Activated T-cell treated with anti-CD3 and anti-CD28 coated beads, Interleukin-2, amount 50 U/mL, for 4 hours (primary cell): Measurements from ENCODE around the gene FFAR3. TPM values are rescaled to one million over a fixed set of nuclear protein-coding genes. Genes with fewer than 3 reads are reported as not detected.

Experiments used
- ATAC-seq, 2 donors: fragments of 200-7000 bp; cut with Tn5 transposase; one replicate each; pipeline ENCODE4 v1.10.0; 2021
- DNase-seq: peaks from one replicate; pipeline ENCODE4 v3.0.0-alpha.2; 2020
- H3K27me3 Mint-ChIP-seq: one replicate; pipeline ENCODE4 v1.8.0; 2021; ENCODE audit warnings: low read depth, mixed read lengths
- H3K36me3 Mint-ChIP-seq: one replicate; pipeline ENCODE4 v1.8.0; 2022; ENCODE audit warnings: mixed read lengths; ENCODE audit not compliant: insufficient read depth
- H3K4me1 Mint-ChIP-seq: one replicate; pipeline ENCODE4 v1.8.0; 2021; ENCODE audit warnings: low read depth, mixed read lengths
- H3K4me3 Mint-ChIP-seq: one replicate; pipeline ENCODE4 v1.8.0; 2021; ENCODE audit warnings: mild to moderate bottlenecking, moderate library complexity, mixed read lengths
- H3K9me3 Mint-ChIP-seq: one replicate; pipeline ENCODE4 v1.8.0; 2021; ENCODE audit warnings: mixed read lengths
- total RNA-seq, 3 donors: library from RNA; stranded (reverse); gene quantifications; one replicate each; pipeline ENCODE4 v1.2.1, GENCODE V29; 2021

Gene FFAR3
- total RNA-seq, 3 donors from 2014 or later, result 0.30 to 0.91 (median 0.61) TPM

DNA sequence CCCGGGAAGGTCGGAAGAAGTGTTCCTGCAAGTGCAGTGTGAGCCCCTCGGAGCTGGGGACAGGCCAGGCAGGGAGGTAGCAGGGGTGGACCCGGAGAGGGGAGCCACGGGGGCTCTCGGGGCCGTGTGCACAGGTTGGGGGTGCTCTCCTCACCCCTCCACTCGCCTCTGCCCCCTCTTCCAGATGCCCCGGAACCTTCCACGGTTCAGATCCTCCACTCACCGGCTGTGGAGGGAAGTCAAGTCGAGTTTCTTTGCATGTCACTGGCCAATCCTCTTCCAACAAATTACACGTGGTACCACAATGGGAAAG lies 20.3 kb upstream of the FFAR3 start:
- H3K4me3 Mint-ChIP-seq, result no peak overlapping the region
- ATAC-seq, result no peak
- no peaks in the 10 kb centered on the region for H3K36me3 Mint-ChIP-seq
- DNase-seq, result no peak
- H3K9me3 Mint-ChIP-seq, result no peaks in the 10 kb centered on the region
- peaks cover 3% of the 10 kb centered on the region for H3K27me3 Mint-ChIP-seq
- peaks cover 11% of the 10 kb centered on the region for H3K4me1 Mint-ChIP-seq

DNA sequence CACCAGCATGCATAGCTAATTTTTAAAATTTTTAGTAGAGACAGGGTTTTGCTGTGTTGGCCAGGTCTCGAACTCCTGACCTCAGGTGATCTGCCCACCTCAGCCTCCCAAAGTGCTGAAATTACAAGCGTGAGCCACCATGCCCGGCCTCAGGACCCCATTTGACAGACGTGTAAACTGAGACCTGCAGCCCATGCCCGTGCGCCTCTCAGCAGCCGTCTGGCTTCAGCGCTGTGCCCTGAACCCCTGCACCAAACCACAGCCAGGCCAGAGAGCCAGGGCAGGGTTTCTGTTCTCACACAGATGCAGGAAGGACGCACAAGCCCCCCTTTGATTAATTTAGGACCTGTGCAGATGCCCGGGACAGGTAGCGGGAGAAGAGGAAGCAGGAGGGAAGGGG lies 17.8 kb upstream of the FFAR3 start:
- Mint-ChIP-seq H3K4me1 (peaks cover 2% of the 10 kb centered on the region), H3K36me3 (no peaks in the 10 kb centered on the region), H3K27me3 (no peaks in the 10 kb centered on the region), H3K4me3 (no peak overlapping the region), H3K9me3 (no peaks in the 10 kb centered on the region)
- DNase-seq (no peak), ATAC-seq (no peak)

DNA sequence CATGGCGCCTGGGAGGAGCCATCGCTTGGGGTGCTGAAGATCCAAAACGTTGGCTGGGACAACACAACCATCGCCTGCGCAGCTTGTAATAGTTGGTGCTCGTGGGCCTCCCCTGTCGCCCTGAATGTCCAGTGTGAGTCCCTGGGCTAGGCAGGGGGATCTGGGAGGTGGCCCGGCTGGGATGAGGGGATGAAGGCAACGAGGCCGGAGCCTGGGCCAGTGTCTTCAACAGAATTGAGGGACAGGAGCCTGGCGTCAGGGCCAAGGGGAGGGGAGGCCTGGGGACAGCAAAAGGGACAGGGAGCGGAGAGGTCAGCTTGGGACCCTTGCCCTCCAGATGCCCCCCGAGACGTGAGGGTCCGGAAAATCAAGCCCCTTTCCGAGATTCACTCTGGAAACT lies 17.3 kb upstream of the FFAR3 start:
- H3K27me3 Mint-ChIP-seq, result no peaks in the 10 kb centered on the region

DNA sequence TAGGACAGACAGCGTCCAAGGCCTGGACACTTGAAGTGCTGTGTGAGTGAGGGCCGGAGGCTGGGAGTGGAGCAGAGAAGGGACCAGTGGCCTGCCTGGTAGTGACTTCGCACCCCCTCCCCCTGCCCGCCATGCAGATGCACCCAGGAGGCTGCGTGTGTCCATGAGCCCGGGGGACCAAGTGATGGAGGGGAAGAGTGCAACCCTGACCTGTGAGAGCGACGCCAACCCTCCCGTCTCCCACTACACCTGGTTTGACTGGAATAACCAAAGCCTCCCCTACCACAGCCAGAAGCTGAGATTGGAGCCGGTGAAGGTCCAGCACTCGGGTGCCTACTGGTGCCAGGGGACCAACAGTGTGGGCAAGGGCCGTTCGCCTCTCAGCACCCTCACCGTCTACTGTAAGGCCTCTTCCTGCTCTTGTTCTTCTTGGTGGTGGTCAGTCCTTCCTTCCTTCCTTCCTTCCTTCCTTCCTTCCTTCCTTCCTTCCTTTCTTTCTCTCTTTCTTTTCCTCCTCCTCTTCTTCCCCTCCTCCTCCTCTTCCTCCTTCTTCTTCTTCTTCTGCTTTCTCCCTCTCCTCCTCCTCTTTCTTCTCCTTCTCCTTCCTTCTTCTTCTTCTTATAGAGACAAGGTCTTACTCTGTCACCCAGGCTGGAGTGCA lies 16.6 kb upstream of the FFAR3 start:
- no peak overlapping the region for H3K4me3 Mint-ChIP-seq
- no peaks in the 10 kb centered on the region for H3K36me3 Mint-ChIP-seq
- H3K4me1 Mint-ChIP-seq, result peaks cover 12% of the 10 kb centered on the region
- H3K27me3 Mint-ChIP-seq, result no peaks in the 10 kb centered on the region
- DNase-seq (no peak), ATAC-seq (no peak)
- H3K9me3 Mint-ChIP-seq, result no peaks in the 10 kb centered on the region

More for the DNA sequence above, 17.3 kb upstream of the FFAR3 start:
- Mint-ChIP-seq H3K4me1 (peaks cover 7% of the 10 kb centered on the region), H3K36me3 (no peaks in the 10 kb centered on the region), H3K9me3 (no peaks in the 10 kb centered on the region), H3K4me3 (no peak overlapping the region)
- DNase-seq, result no peak
- ATAC-seq, result no peak

DNA sequence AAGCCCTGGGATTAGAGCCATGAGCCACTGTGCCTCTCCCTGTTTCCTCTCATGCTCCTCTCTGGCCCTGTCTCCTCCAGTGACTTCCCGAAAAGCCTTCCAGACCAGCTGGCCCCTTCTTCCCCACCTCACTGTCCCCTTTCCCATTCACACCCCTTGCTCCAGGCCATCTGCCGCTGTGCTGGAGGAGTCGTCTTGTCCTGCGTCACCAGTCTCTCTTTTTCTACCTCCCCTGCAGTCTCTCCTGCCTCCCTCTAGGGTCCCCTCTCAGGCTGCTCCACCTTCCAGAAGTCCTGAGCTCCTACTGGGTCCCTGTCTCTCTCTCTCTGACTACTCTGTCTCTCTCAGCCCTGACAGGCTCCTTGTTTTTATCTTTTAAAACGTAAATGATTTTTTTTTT lies 15.8 kb upstream of the FFAR3 start:
- Mint-ChIP-seq H3K36me3 (no peaks in the 10 kb centered on the region), H3K27me3 (no peaks in the 10 kb centered on the region), H3K4me1 (peaks cover 19% of the 10 kb centered on the region), H3K4me3 (no peak overlapping the region), H3K9me3 (no peaks in the 10 kb centered on the region)
- DNase-seq (no peak), ATAC-seq (no peak)

DNA sequence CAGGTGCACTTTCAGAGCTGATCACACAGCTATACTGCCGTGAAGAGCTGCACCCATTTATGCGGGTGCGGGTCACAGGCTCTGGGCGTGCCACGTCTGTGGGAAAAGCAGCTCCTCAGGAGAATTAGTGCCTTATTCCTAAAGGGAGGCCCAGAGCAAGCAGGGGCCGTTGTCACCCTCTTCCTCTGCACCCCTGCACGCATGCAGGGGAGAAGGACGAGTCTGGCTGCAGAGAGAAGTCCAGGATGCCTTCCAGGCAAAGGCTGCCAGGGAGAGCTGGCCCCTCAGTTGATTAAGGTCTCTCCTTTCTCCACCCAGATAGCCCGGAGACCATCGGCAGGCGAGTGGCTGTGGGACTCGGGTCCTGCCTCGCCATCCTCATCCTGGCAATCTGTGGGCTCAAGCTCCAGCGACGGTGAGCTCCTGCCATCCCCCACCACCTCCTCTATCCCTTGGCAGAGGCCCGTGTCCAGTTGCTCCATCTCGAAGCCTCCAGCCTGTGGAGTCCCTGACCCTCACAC lies 13.7 kb upstream of the FFAR3 start:
- H3K4me1 Mint-ChIP-seq, result peaks cover 30% of the 10 kb centered on the region
- H3K9me3 Mint-ChIP-seq, result no peaks in the 10 kb centered on the region
- H3K36me3 Mint-ChIP-seq, result no peaks in the 10 kb centered on the region
- ATAC-seq (no peak), DNase-seq (no peak)
- H3K27me3 Mint-ChIP-seq, result no peaks in the 10 kb centered on the region
- no peak overlapping the region for H3K4me3 Mint-ChIP-seq

DNA sequence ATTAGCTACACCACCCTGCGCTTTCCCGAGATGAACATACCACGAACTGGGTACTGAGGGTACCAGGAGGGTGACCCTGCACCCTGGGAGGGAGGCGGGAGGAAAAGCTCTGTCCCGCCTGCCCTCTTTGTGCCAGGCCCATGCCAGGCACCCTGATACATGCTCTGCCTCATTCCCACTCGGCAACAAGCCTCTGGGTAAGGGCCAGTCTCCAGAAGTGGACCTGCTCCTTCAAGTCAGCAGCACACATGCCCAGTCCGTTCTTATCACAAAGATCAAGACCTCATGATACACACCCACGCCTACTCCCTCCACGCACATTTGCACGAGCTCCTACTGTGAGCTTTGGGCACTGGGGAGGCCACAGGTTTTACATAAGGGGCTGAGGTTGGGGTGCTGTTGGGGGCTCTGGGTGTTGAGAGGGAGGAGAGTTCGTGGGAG lies 12.6 kb upstream of the FFAR3 start:
- Mint-ChIP-seq H3K9me3 (no peaks in the 10 kb centered on the region), H3K27me3 (no peaks in the 10 kb centered on the region), H3K4me1 (peaks cover 30% of the 10 kb centered on the region), H3K36me3 (no peaks in the 10 kb centered on the region), H3K4me3 (peak overlapping the region; percentile 24)
- DNase-seq (no peak), ATAC-seq (no peak)

DNA sequence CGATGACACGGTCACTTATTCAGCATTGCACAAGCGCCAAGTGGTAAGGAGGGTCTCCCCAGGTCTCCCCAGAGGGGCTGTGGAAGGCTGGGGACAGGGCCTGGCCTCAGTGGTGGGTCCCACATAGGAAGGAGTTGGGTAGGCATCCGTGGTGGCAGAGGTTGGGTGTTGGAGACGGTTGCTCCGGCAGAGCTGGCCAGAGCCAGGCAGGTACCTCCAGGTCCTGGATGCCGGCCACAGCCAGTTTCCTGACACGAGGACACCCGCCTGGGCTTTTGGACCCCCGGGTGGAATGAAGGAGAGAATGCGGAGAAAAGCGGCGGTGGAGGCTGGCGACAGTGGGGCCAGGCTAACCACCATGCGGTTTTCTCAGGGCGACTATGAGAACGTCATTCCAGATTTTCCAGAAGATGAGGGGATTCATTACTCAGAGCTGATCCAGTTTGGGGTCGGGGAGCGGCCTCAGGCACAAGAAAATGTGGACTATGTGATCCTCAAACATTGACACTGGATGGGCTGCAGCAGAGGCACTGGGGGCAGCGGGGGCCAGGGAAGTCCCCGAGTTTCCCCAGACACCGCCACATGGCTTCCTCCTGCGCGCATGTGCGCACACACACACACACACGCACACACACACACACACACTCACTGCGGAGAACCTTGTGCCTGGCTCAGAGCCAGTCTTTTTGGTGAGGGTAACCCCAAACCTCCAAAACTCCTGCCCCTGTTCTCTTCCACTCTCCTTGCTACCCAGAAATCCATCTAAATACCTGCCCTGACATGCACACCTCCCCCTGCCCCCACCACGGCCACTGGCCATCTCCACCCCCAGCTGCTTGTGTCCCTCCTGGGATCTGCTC lies 11.8 kb upstream of the FFAR3 start:
- H3K4me1 Mint-ChIP-seq, result peaks cover 30% of the 10 kb centered on the region
- H3K36me3 Mint-ChIP-seq, result no peaks in the 10 kb centered on the region

DNA sequence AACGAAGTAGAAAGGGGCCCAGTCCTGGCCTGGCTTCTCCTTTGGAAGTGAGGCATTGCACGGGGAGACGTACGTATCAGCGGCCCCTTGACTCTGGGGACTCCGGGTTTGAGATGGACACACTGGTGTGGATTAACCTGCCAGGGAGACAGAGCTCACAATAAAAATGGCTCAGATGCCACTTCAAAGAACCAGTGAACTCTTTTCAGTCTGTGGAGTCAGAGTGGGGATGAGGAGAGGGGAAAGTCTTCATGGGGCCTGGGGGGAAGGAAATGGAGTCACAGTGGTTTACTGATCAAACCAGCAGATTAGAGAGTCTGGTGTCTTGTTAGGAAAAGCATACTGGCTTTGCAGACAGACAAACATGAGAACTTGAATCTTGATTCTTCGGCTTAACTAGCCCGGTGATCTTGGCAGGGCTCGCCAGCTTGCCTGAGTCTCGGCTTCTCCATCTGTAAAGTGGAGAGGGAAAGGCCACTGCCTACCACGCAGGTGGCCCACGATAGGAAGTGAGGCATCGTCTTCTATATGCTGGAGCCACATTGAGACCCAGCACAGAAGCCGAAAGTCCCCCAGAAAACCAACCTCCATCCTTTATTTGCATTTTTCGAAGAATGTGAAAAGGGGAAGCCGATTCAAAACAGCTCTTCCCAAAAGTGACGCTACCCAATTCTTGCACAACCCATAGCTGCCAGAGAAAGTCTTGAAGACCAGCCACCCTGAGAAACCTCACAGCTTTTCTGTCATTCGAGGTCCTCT lies 10.9 kb upstream of the FFAR3 start, which contains the start of gene FFAR1:
Gene FFAR1 (plus strand): TSS at position 732 of the 759 bp plus-strand sequence. CDS start 3,650 bp downstream, outside the sequence.
- peak within 1 kb of the TSS; percentile 66 for H3K4me3 Mint-ChIP-seq
- H3K36me3 Mint-ChIP-seq, result no peaks in the 10 kb centered on the region
- no peaks in the 10 kb centered on the region for H3K27me3 Mint-ChIP-seq
- ATAC-seq, result peak; percentile 80
- H3K9me3 Mint-ChIP-seq, result no peaks in the 10 kb centered on the region
- no peak for DNase-seq
- H3K4me1 Mint-ChIP-seq, result peaks cover 30% of the 10 kb centered on the region

More for the DNA sequence above, 11.8 kb upstream of the FFAR3 start:
- H3K4me3 Mint-ChIP-seq, result peak overlapping the region; percentile 66
- DNase-seq (peak; percentile 67), ATAC-seq (peak; percentile 46 to 52)
- no peaks in the 10 kb centered on the region for H3K9me3 Mint-ChIP-seq
- no peaks in the 10 kb centered on the region for H3K27me3 Mint-ChIP-seq

DNA sequence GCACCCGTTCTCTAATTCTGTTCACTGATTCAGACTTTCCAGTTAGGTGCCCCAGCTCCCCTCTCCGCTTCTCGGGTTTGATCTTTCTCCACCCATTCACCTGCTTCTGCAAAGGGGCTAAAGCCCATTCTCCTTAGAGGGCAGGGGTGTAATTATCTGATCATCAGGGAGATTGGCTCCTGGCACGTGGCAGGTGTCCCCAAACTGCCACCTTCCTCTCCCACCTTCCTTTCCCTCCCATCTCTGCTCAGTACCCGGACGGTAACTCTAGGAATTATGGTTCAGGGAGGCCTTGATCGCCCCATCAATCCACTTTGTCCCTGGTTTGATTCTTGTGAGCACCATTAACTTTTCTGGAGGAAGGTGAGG lies 10.3 kb upstream of the FFAR3 start:
- Mint-ChIP-seq H3K36me3 (no peaks in the 10 kb centered on the region), H3K9me3 (no peaks in the 10 kb centered on the region), H3K4me3 (no peak overlapping the region), H3K27me3 (no peaks in the 10 kb centered on the region), H3K4me1 (peaks cover 34% of the 10 kb centered on the region)
- no peak for ATAC-seq
- DNase-seq, result no peak

DNA sequence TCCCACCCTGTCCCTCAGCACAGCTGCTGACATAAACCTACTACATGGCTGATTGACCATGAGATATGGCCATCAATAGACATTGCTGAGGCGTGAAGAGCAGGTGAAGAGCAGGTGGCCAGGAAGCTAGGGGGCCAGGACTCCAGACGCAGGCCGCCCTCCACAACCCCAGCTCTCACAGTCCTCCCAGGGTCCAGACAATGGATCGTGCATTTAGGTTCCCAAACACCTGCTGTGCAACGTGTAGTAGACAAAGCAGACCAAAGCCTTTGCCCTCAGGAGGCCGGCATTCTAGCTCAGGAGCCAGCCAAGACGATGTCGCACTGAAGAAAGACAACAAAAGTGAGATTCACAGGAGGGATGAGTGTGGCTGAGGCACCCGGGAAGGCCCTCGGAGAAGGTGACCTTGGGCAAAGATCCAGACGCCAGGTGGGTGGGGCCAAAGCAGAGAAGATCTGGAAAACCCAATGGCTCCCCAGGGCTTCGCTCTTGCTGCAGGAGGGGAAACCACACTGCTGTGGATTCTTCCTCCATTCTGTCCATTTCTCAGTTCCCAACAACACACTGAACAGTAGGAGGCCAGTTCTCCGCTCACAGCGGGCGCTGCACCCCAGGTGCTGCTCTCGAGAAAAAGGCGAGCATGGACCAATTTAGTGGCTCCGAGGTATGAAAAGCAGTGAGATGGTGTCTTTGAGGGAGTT lies 9.2 kb upstream of the FFAR3 start:
- H3K4me3 Mint-ChIP-seq, result no peak overlapping the region
- H3K9me3 Mint-ChIP-seq, result no peaks in the 10 kb centered on the region
- peaks cover 34% of the 10 kb centered on the region for H3K4me1 Mint-ChIP-seq
- H3K27me3 Mint-ChIP-seq, result no peaks in the 10 kb centered on the region
- no peaks in the 10 kb centered on the region for H3K36me3 Mint-ChIP-seq
- ATAC-seq (no peak), DNase-seq (no peak)

DNA sequence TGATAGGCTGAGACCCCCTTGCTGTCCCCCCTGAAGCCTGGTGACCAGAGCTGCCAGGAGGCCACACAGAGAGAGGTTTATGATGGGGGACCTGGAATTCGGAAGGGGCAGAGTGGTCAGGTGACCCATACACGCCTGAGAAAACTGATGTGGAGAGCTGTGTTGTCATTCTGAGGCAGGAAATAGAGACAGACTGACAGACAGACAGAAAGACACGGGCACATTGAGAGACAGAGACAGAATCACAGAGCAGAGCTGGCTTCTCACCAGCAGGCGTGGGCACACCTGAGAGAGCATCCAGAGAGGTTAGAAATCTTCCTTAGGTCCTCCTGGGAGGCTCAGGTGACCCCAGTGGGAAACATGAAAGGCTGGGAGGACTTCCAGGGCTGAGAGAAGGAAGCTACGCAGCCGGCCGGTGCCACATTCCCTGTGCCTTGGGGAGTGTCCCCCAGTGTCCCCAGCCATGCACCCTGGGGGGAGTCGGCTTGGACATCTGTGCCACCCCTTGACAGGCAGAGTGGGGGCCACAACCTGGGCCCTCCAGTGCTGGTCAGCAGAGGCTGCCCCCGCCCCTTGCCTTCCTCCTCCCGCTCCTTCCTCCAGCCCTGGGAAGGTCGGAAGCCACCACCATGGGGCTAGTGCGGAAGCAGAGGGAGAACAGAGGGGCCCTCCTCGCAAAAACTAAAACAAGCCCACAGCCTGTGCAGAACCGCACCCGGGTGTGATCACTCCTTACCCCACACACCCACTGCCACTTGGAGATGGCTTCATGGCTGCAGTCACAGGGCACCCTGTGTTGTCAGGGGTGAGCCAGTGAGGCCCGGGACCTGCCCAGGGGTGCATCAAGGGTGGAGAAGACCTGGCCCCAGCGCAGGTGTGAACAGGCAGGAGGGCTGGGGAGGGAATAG lies 8.4 kb upstream of the FFAR3 start:
- no peaks in the 10 kb centered on the region for H3K36me3 Mint-ChIP-seq
- no peak overlapping the region for H3K4me3 Mint-ChIP-seq
- DNase-seq (no peak), ATAC-seq (no peak)
- no peaks in the 10 kb centered on the region for H3K27me3 Mint-ChIP-seq
- no peaks in the 10 kb centered on the region for H3K9me3 Mint-ChIP-seq
- H3K4me1 Mint-ChIP-seq, result peaks cover 34% of the 10 kb centered on the region

DNA sequence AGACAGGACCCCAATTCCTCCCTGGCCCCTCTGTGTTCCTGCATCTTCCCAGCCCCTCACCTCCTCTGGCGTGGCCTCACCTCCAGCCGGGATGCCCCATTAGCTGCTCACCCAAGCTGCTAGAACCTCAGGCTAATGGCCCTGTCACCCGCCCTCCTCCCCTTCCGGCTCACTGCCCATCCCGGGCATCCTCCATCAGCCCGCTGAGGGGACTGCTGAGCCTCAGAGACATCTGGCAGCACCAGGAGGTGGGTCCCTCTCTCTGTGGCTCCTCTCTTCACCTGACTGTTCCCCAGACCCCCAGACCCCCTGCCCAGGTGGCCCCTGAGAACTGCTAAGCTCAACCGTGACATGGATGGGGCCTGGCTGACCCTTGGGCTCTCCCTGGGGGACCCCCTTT lies 7.7 kb upstream of the FFAR3 start:
- ATAC-seq (no peak), DNase-seq (no peak)
- Mint-ChIP-seq H3K4me1 (peaks cover 33% of the 10 kb centered on the region), H3K27me3 (no peaks in the 10 kb centered on the region), H3K9me3 (no peaks in the 10 kb centered on the region), H3K36me3 (no peaks in the 10 kb centered on the region), H3K4me3 (no peak overlapping the region)
